Heart left ventricle (tissue), 13 donors: ENCODE measurements around the gene TBXA2R.

Source experiments
- CTCF ChIP-seq, 12 donors: fragments of 200-600 bp; sonication (generic) in 4 of 12; IDR thresholded peaks; one replicate each; pipeline versions ENCODE4 v1.5.0 to v1.8.0; 2018 to 2022; ENCODE audit warnings: antibody characterized with exemption in 12 of 12, mild to moderate bottlenecking in 5 of 12
- POLR2A ChIP-seq, 2 donors: fragments of 450-650 bp; IDR thresholded peaks; one replicate each; pipeline ENCODE4 v1.6.1; 2017; ENCODE audit warnings: antibody characterized with exemption in 2 of 2, mild to moderate bottlenecking in 2 of 2, moderate library complexity in 2 of 2
- donor health status: ischemic (EF 13 %, LVEDD 7.1; RV severe dilation, severe dysfunction).
- donor health status: DM: no; HTN: yes; CAD: no.
- donor health status: DM: no; HTN: no; CAD: no.
- donor health status: ischemic (EF 25% LVEDD 6.9; RV normal size, moderate dysfunction).
- donor health status: ischemic (EF 25% LVEDD 5.7; RV mildly dilated, moderate dysfunction).
- donor health status: ischemic (EF 35%, LVEDD 5.7; RV mildly dilated, moderate dysfunction).
- donor health status: nonischemic (EF 11% LVEDD 7.7; RV severe dilation, severe dysfunction).
- donor health status: DM: yes; HTN: yes; CAD: no.
- donor health status: PGD.
- donor health status: ischemic (EF 29% LVEDD 5.4; RV normal size, mild dysfunction).
- donor health status: nonischemic (EF 23%, LVEDD 6.1; RV moderate dilation, normal function).

DNA sequence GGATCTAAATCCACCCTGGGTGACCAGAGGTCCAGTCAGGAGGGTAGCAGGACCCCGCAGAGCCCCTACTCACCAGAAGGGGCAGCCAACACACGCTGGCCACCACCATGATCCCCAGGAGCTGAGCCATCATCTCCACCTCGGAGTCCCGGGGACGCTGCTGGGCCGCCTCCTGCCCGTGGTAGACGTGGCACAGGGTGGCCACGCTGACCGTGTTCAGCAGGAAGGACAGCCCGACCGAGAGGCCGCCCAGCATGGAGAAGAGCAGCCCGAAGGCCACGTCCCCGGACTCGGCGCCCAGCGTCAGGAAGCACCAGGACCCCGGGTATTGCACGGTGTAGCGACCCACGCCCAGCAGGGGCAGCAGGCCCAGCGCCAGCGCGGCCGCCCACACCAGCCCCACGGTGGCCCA, 6.9 kb downstream of the TBXA2R start:
- peak in 1 of 12 donors; percentile 5 for TF ChIP-seq CTCF (IDR thresholded peaks at IDR 0.05)
- TF ChIP-seq POLR2A (IDR thresholded peaks at IDR 0.05): no peak
